Testis (tissue), 2 donors: ENCODE results near the gene DCTN4.

Source experiments
- CTCF ChIP-seq, 3 experiments: fragments of 450-650 bp in 2 of 3; fragments of 200-600 bp in 1 of 3; sonication (generic) in 1 of 3; IDR thresholded peaks; one replicate each; pipeline ENCODE4 v1.5.1; 2016 to 2019; ENCODE audit warnings: antibody characterized with exemption in 3 of 3, mild to moderate bottlenecking in 2 of 3, moderate library complexity in 1 of 3
- POLR2A ChIP-seq: fragments of 450-650 bp; IDR thresholded peaks from one replicate; pipeline ENCODE4 v1.6.1; 2017; ENCODE audit warnings: antibody characterized with exemption, mild to moderate bottlenecking, moderate library complexity

GRCh38 chr5:150723845-150724244 is 35.0 kb downstream of the DCTN4 start:
- no peak for TF ChIP-seq POLR2A
- no peak for TF ChIP-seq CTCF (IDR thresholded peaks at IDR 0.05)
